Fibroblast of skin of right biceps (primary cell): ENCODE measurements around the gene TRUB2.

ENCODE experiments used
- DNase-seq: peaks from one replicate; pipeline ENCODE4 v3.0.0-alpha.2; 2013

The TRUB2 gene

DNA sequence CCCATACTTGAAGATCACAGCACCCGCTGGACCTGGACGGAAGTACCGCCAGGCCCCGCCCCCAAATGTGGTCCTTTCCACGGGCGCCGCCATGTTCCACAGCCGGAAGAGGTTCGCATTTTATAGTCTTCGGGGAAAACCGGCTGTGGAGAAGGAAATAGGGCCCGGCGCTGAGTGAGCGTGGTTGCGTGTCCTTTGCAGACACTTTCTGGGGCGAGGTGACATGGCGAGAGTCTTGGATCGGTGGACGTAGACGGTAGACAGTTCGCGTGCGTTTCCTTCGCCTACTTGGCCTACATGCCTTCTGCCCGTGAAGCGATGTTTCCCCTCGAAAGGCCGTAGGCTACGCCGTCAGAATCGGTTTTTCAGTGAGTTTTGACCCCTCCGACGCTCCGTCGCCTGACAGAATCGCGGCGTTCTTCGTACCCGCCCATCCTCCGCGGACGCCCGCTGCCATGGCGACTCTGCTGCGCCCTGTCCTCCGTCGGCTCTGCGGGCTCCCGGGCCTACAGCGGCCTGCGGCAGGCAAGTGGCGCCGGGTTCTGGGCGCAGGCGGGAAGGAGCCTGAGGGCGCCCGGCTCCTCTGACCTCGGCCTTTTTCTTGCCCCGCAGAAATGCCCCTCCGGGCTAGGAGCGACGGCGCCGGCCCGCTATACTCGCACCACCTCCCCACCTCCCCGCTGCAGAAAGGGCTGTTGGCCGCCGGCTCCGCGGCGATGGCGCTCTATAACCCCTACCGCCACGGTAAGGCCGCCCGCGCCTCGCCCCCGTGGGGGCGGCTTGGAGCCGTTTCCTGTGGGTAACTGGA lies at the start of gene TRUB2, which contains the start of gene COQ4:
Gene TRUB2 (minus strand): TSS at position 44 of the 808 bp plus-strand sequence. CDS start 39 bp downstream, at position 5.
Gene COQ4 (plus strand): TSS at position 436 of the 808 bp plus-strand sequence. CDS start 20 bp downstream, at position 456.
- peak; percentile 95 for DNase-seq

- no peak for DNase-seq
Measured at GRCh38 chr9:128371630-128372117, 49.4 kb upstream of the TRUB2 start.

DNA sequence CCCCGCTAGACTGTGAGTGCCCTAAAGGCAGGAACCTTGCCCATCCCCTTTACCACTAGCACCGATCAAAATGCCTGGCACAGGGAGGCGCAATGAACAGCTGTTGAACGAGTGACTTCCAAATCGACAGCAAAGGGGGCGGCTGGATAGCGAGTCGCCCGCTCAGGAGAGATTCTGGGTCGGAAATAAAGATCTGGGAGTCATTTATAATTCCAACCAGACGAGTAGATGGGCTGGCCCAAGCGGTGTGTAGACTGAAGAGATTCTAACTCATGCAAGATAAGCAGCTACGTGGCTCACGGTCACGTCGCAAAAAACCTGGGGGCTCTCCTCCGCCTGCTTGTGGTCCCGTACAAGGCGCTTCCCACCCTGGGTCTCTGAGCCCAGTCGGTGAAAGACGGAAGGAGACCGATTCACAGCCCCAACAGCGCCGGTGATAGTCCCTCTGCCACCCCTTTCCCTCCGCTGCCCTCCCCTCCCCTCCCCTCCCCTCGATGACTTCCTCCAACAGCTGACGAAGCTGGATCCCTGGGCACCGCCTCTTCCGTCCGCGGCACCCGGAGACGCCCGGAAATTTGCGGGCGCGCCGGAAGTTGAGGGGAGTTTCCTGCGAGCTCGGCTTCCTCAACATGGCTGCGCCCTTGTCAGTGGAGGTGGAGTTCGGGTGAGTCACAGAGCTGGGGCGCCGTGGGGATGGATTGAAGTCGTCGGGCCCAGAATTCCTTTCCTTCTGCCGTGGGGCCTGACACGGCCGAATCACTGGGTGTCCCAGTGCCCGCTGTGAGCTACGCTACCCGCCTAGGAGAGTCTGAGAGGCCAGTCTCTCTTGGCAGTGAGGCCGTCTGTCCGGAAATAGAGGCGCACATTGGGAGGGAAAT lies 48.7 kb upstream of the TRUB2 start, which contains the start of gene URM1:
Gene URM1 (plus strand): TSS at position 623 of the 878 bp plus-strand sequence. CDS start 7 bp downstream, at position 630.
- DNase-seq, result peak; percentile 98

DNA sequence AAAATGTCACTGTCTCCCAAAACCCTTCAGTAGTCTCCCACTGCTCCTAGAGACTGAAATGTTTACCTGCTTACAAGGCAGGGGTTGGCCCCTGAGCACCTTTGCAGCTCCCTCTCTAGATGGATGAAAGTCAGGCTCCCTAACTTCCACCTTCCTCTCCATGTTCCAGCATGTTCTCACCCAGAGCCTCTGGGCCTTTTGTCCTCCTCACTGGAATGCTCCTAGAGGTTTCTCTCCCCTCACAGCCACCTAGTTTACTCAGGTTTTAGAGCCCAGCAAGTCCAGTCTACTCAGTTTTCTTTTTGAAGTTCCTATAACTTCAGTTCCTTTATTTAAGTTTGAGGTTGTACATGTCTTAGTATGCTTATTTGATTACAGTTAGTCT lies 48.1 kb upstream of the TRUB2 start:
- no peak for DNase-seq

DNA sequence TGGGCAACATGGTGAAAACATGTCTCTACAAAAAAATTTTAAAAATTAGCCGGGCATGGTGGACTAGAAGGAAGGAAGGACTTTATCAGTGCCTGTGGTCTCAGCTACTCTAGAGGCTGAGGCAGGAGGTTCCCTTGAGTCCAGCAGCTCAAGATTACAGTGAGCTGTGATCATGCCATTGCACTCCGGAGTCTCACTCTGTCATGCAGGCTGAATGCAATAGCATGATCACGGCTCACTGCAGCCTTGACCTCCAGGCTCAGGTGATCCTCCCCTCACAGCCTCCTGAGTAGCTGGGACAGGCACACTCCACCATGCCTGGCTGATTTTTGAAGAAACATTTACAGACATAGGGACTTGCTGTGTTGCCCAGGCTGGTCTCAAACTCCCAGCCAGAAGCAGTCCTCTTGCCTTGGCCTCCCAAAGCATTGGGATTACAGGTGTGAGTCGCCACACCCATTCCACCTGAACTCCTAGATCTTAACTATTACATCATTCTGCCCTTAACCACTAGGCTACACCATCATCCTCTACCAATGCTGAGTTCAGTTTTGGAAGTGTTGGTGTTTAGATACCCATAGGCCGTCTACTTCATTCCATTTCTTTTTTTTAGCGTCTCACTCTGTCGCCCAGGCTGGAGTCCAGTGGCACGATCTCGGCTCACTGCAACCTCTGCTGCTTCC lies 46.9 kb upstream of the TRUB2 start:
- DNase-seq, result no peak

DNA sequence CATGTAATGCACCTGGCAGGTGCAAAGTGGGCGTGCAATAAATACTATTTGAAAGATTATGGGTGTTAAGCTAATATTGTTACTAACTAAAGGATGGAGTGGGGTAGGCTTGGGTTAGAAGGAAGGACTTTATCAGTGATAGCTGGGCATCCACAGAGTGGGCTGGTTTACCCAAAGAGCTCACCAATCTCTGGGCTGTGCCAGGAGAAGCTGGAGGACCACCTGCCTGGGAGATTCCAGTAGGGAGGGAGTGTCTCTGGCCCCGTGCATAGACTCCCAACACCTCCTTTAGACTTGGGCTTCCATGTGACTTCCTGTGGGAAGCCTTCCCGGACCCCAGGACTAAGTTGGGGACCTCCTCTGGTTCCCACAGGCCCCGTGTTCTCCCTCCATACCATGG lies 43.3 kb upstream of the TRUB2 start:
- no peak for DNase-seq

DNA sequence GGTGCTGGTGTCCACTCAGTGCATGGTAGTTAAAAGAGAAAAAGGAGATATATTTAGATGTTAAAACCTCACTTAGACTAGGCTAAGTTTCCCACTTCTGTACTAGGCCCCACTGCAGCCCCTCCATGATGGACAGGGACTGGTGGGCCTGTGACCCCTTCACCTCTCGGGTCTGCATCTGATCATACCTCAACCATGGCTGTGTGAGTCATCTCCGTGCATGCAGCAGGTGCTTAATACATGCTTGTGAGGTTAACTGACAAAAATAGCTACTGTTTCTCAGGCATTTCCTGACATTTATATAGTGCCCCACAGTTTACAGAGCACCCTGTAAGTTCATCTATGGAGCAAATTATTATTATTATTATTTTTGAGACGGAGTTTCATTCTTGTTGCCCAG lies 40.5 kb upstream of the TRUB2 start:
- DNase-seq, result no peak

GRCh38 chr9:128361986-128362646 lies 39.9 kb upstream of the TRUB2 start:
- peak; percentile 81 for DNase-seq

- no peak for DNase-seq
Measured at GRCh38 chr9:128361296-128361985, 39.2 kb upstream of the TRUB2 start.

- no peak for DNase-seq
Measured at GRCh38 chr9:128360826-128361225, 38.6 kb upstream of the TRUB2 start.

DNA sequence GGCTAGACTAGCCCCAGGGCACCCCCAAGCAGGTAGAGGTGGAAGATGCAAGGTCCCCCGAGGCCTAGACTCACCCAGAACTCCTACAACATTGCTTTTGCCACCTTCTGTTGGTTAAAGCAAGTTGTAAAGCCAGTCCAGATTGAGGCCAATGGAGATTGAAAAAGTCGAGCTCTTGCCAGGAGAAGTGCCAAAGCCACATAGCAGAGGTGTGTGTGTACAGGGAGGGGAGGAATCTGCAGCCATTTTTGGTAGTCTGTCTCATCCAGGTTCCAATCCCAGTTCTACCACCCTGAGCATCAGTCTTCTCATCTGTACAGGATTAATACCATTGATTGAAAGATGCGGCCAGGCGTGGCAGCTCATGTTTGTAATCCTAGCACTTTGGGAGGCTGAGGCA lies 36.6 kb upstream of the TRUB2 start:
- DNase-seq, result no peak

- DNase-seq, result no peak
Measured at GRCh38 chr9:128358090-128358489, 35.8 kb upstream of the TRUB2 start.

DNA sequence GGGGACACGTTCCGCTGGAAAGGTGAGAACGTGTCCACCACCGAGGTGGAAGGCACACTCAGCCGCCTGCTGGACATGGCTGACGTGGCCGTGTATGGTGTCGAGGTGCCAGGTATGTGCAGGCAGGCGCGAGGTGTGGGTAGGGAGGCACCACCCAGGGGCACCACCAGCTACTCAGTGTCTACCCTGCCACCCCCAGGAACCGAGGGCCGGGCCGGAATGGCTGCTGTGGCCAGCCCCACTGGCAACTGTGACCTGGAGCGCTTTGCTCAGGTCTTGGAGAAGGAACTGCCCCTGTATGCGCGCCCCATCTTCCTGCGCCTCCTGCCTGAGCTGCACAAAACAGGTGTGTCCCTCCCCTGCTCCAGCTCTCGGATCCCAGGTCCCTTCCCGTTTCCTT lies 33.2 kb upstream of the TRUB2 start:
- no peak for DNase-seq

DNA sequence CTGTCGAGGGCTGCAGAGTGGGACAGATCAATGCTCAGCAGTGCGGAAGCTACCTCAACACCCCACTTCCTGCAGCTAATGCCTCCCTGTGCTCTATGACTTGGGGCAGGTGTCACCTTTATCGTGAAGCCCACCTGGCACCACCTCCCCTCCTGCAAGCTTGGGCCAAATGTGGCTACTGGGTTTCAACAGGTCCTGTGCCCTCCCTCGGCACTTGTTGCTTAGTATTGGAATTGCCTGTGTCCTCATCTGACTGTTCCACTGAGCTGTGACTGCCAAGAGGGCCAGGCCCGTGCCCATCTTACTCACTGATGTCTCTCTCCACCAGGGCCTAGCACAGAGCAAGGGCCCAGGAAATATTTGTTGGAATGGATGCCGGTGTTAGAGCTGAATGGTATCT lies 27.5 kb upstream of the TRUB2 start:
- no peak for DNase-seq

GRCh38 chr9:128349125-128349524 lies 26.9 kb upstream of the TRUB2 start:
- no peak for DNase-seq

GRCh38 chr9:128344931-128345605 lies 22.8 kb upstream of the TRUB2 start:
- no peak for DNase-seq

- DNase-seq, result no peak
Measured at GRCh38 chr9:128343855-128344254, 21.6 kb upstream of the TRUB2 start.

- DNase-seq, result no peak
Measured at GRCh38 chr9:128342971-128343680, 20.9 kb upstream of the TRUB2 start.

DNA sequence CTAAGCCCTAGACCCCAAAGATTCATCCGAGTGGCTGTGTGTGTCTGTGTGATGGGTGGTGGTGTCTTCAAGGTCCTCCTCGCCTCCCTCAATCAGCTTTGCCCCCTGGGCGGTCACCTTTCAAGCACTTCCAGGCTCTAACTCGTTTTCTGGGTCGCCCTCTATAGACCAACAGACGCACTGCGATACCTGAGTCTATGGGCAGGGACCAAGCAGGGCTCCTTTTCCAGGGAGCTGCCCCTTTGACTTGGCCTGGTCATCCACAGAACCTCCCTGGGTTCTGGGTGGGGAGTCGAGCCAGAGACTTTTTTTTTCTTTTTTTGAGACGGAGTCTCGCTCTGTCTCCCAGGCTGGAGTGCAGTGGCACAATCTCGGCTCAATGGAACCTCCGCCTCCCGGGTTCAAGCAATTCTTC lies 19.2 kb upstream of the TRUB2 start:
- DNase-seq, result peak; percentile 66

- DNase-seq, result no peak
Measured at GRCh38 chr9:128340691-128341434, 18.6 kb upstream of the TRUB2 start.
